ENCODE data around the gene TBC1D19.
"Not testable (repeated sequence)": the region's sequence is repeated elsewhere in the genome, so short reads cannot be mapped to it uniquely, and the experiment has no call there.

TBC1D19 gene

DNA sequence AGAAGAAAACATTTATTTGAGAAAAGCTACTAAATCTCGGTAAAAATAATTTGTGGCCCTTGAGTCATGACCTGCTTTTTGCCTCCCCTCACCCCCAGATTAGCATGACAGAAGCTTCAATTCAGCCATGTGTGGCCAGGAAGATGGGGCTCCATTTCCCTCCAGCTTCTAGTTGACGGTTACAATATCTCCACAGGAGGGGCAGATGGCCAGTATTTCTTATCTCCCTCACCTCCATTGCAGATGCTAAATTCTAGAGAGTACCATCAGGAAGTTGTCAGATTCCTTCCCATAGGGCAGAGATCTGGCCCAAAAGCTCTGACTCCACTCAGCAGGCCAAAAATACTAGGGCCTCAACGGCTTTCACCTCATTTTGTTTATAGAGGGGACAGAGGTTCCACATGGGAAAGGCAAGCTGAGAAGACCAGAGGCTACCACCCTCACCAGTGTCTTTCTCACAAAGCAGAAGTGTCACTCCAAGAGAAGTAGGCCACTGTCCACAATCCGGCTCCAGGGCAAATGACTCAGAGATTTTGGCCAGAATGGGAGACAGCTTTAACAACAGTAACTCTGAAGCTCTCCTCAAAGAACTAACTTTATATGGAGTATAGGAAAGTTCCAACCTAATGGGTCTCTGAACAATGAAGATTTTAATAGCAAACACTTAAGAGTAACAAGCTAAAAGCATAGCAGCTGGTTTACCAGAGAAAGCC, 108.3 kb downstream of the TBC1D19 start:
- H3K9me2 ChIP-seq (ENCODE audit: low read depth, low read length): no peaks in the 10 kb centered on the region
- H3K27ac ChIP-seq (ENCODE audit: low read depth, low read length, poor library complexity, severe bottlenecking): no peak overlapping the region
- H3K4me2 ChIP-seq (ENCODE audit: low read length): no peak overlapping the region
- no peak overlapping the region for H2AFZ ChIP-seq (ENCODE audit: low read length)
- H4K20me1 ChIP-seq (ENCODE audit: insufficient read depth, low read length): no peaks in the 10 kb centered on the region
- no peaks in the 10 kb centered on the region for H3K4me1 ChIP-seq (ENCODE audit: insufficient read depth, low read length, severe bottlenecking)
- no peaks in the 10 kb centered on the region for H3K79me2 ChIP-seq (ENCODE audit: insufficient read depth, low read length)
- H3K9me3 ChIP-seq (ENCODE audit: low read length): no peaks in the 10 kb centered on the region
- H3K4me3 ChIP-seq (ENCODE audit: low read depth, low read length, poor library complexity, severe bottlenecking): no peak overlapping the region
- no peaks in the 10 kb centered on the region for H3K27me3 ChIP-seq (ENCODE audit: insufficient read depth, low read length)
- no peaks in the 10 kb centered on the region for H3K36me3 ChIP-seq (ENCODE audit: insufficient read depth, low read length)
- H3K9ac ChIP-seq (ENCODE audit: low read length): no peak overlapping the region
- TF ChIP-seq EZH2 (IDR thresholded peaks at IDR 0.05; ENCODE audit: borderline replicate concordance, low read length): no peak
- TF ChIP-seq, protein P1, sequence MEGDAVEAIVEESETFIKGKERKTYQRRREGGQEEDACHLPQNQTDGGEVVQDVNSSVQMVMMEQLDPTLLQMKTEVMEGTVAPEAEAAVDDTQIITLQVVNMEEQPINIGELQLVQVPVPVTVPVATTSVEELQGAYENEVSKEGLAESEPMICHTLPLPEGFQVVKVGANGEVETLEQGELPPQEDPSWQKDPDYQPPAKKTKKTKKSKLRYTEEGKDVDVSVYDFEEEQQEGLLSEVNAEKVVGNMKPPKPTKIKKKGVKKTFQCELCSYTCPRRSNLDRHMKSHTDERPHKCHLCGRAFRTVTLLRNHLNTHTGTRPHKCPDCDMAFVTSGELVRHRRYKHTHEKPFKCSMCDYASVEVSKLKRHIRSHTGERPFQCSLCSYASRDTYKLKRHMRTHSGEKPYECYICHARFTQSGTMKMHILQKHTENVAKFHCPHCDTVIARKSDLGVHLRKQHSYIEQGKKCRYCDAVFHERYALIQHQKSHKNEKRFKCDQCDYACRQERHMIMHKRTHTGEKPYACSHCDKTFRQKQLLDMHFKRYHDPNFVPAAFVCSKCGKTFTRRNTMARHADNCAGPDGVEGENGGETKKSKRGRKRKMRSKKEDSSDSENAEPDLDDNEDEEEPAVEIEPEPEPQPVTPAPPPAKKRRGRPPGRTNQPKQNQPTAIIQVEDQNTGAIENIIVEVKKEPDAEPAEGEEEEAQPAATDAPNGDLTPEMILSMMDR (IDR thresholded peaks at IDR 0.05; ENCODE audit: low read length): no peak
- H3F3A ChIP-seq (ENCODE audit: insufficient read depth, low read length): no peaks in the 10 kb centered on the region

DNA sequence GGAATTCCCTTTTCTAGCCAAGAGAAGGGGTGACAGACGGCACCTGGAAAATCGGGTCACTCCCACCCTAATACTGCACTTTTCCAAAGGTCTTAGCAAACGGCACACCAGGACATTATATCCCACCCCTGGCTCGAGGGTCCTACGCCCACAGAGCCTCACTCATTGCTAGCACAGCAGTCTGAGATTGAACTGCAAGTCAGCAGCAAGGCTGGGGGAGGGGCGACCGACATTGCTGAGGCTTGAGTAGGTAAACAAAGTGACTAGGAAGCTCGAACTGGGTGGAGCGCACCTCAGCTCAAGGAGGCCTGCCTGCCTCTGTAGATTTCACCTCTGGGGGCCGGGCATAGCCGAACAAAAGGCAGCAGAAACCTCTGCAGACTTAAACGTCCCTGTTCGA, 110.2 kb downstream of the TBC1D19 start:
- H3K4me2 ChIP-seq (ENCODE audit: low read length); H3F3A ChIP-seq (ENCODE audit: insufficient read depth, low read length); H3K9me2 ChIP-seq (ENCODE audit: low read depth, low read length); H3K9ac ChIP-seq (ENCODE audit: low read length); H3K36me3 ChIP-seq (ENCODE audit: insufficient read depth, low read length); H3K4me3 ChIP-seq (ENCODE audit: low read depth, low read length, poor library complexity, severe bottlenecking); H3K27me3 ChIP-seq (ENCODE audit: insufficient read depth, low read length); H3K79me2 ChIP-seq (ENCODE audit: insufficient read depth, low read length); H2AFZ ChIP-seq (ENCODE audit: low read length); H4K20me1 ChIP-seq (ENCODE audit: insufficient read depth, low read length); H3K27ac ChIP-seq (ENCODE audit: low read depth, low read length, poor library complexity, severe bottlenecking); H3K4me1 ChIP-seq (ENCODE audit: insufficient read depth, low read length, severe bottlenecking); H3K9me3 ChIP-seq (ENCODE audit: low read length): not testable (repeated sequence)

DNA sequence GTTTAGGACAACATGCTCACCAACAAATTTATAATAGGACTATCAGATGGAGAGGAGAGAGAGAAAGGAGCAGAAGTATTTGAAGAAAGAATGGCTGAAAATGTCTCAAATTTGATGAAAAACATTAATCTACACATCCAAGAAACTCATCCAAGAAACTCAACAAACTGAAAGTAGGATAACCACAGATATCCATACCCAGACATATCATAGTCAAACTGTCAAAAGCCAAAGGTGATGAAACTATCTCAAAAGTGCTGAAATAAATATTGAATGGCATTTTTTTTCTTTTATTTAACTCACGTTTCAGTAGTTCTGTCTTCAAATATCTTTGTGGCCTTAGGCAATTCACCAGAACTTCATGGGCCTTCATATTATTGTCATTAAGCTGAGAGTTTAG, 116.2 kb downstream of the TBC1D19 start:
- Histone ChIP-seq H3F3A (ENCODE audit: insufficient read depth, low read length) (no peaks in the 10 kb centered on the region), H3K27ac (ENCODE audit: low read depth, low read length, poor library complexity, severe bottlenecking) (no peak overlapping the region), H3K9me3 (ENCODE audit: low read length) (no peaks in the 10 kb centered on the region), H3K4me1 (ENCODE audit: insufficient read depth, low read length, severe bottlenecking) (no peaks in the 10 kb centered on the region), H3K4me2 (ENCODE audit: low read length) (no peak overlapping the region), H4K20me1 (ENCODE audit: insufficient read depth, low read length) (no peaks in the 10 kb centered on the region), H3K9me2 (ENCODE audit: low read depth, low read length) (no peaks in the 10 kb centered on the region), H3K79me2 (ENCODE audit: insufficient read depth, low read length) (no peaks in the 10 kb centered on the region), H3K36me3 (ENCODE audit: insufficient read depth, low read length) (no peaks in the 10 kb centered on the region), H3K4me3 (ENCODE audit: low read depth, low read length, poor library complexity, severe bottlenecking) (no peak overlapping the region), H3K9ac (ENCODE audit: low read length) (no peak overlapping the region), H2AFZ (ENCODE audit: low read length) (no peak overlapping the region), H3K27me3 (ENCODE audit: insufficient read depth, low read length) (no peaks in the 10 kb centered on the region)
- TF ChIP-seq, protein P1 (IDR thresholded peaks at IDR 0.05; ENCODE audit: low read length): no peak
- no peak for TF ChIP-seq EZH2 (IDR thresholded peaks at IDR 0.05; ENCODE audit: borderline replicate concordance, low read length)

DNA sequence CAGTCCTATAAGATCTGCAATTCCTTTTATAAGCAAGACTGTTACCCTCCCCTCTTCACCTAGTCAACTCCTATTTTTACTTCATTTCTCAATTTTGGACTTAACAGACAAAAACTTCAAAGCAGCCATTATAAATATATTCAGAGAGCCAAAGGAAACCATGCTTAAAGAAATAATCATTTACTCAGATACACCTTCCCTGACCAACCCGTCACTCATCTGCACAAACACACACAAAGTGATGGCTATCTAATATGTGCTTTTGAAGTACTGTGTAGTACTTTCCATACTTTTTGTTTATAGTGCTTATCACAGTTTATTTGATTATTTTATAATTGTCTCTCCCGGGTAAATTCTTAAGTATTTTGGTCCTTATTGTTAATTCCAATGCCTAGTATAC, 117.2 kb downstream of the TBC1D19 start:
- H3F3A ChIP-seq (ENCODE audit: insufficient read depth, low read length): no peaks in the 10 kb centered on the region

More for the DNA sequence above, 117.2 kb downstream of the TBC1D19 start:
- Histone ChIP-seq H3K27ac (ENCODE audit: low read depth, low read length, poor library complexity, severe bottlenecking) (no peak overlapping the region), H3K4me1 (ENCODE audit: insufficient read depth, low read length, severe bottlenecking) (no peaks in the 10 kb centered on the region), H3K9me3 (ENCODE audit: low read length) (no peaks in the 10 kb centered on the region), H3K4me2 (ENCODE audit: low read length) (no peak overlapping the region), H3K27me3 (ENCODE audit: insufficient read depth, low read length) (no peaks in the 10 kb centered on the region), H3K79me2 (ENCODE audit: insufficient read depth, low read length) (no peaks in the 10 kb centered on the region), H3K9ac (ENCODE audit: low read length) (no peak overlapping the region), H2AFZ (ENCODE audit: low read length) (no peak overlapping the region), H3K36me3 (ENCODE audit: insufficient read depth, low read length) (no peaks in the 10 kb centered on the region), H3K4me3 (ENCODE audit: low read depth, low read length, poor library complexity, severe bottlenecking) (no peak overlapping the region), H4K20me1 (ENCODE audit: insufficient read depth, low read length) (no peaks in the 10 kb centered on the region), H3K9me2 (ENCODE audit: low read depth, low read length) (no peaks in the 10 kb centered on the region)
- TF ChIP-seq EZH2 (IDR thresholded peaks at IDR 0.05; ENCODE audit: borderline replicate concordance, low read length): no peak
- TF ChIP-seq, protein P1 (IDR thresholded peaks at IDR 0.05; ENCODE audit: low read length): no peak
